GM06990 (cell line): Measurements from ENCODE around the gene PARN.
"Not testable (repeated sequence)": the region's sequence is repeated elsewhere in the genome, so short reads cannot be mapped to it uniquely, and the experiment has no call there.

Experiments
- DNase-seq: peaks from one replicate; pipeline ENCODE4 v3.0.0-alpha.2; 2011; ENCODE audit not compliant: insufficient read length; ENCODE audit errors: extremely low read depth
- H3K27me3 ChIP-seq: replicated peaks from 2 replicates; pipeline ENCODE4 v1.6.0; 2011; ENCODE audit warnings: low read length; ENCODE audit not compliant: control insufficient read depth, insufficient read depth
- H3K36me3 ChIP-seq: 2 replicates; pipeline ENCODE4 v1.5.1; 2011; ENCODE audit warnings: low read length; ENCODE audit not compliant: control insufficient read depth, insufficient read depth
- H3K4me3 ChIP-seq: replicated peaks from 2 replicates; pipeline ENCODE4 v1.5.1; 2011; ENCODE audit warnings: low read depth, mild to moderate bottlenecking, control low read depth, low read length
- TF ChIP-seq, protein P1 (sequence below): IDR thresholded peaks from 2 replicates; pipeline ENCODE4 v1.5.1; 2011; ENCODE audit warnings: low read length, control low read depth, mild to moderate bottlenecking, inconsistent platforms; ENCODE audit not compliant: insufficient read depth, poor library complexity, severe bottlenecking

Gene PARN

DNA sequence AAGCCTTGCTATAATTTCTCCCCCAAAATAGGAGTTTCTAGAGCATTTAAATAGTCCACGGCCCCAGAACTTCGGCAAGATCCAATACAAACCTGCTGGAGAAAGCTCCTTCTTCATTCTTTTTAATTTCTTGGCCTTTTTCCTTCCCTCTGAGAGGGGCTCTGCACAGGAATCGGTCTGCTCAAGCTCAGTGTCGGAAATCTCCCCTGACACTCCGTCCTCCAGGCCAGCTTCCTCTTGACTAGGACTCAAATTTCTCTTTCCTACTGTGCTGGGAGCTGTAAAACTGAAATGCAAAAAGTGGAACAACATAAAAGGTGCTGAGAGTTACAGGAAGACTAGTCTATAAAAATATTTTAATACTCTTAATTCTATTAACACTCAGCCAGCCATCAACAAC is 183.3 kb downstream of the PARN start:
- Histone ChIP-seq H3K4me3 (no peak overlapping the region), H3K27me3 (no peaks in the 10 kb centered on the region), H3K36me3 (peaks cover 4% of the 10 kb centered on the region)
- DNase-seq: no peak
- TF ChIP-seq, protein P1, sequence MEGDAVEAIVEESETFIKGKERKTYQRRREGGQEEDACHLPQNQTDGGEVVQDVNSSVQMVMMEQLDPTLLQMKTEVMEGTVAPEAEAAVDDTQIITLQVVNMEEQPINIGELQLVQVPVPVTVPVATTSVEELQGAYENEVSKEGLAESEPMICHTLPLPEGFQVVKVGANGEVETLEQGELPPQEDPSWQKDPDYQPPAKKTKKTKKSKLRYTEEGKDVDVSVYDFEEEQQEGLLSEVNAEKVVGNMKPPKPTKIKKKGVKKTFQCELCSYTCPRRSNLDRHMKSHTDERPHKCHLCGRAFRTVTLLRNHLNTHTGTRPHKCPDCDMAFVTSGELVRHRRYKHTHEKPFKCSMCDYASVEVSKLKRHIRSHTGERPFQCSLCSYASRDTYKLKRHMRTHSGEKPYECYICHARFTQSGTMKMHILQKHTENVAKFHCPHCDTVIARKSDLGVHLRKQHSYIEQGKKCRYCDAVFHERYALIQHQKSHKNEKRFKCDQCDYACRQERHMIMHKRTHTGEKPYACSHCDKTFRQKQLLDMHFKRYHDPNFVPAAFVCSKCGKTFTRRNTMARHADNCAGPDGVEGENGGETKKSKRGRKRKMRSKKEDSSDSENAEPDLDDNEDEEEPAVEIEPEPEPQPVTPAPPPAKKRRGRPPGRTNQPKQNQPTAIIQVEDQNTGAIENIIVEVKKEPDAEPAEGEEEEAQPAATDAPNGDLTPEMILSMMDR: no peak

DNA sequence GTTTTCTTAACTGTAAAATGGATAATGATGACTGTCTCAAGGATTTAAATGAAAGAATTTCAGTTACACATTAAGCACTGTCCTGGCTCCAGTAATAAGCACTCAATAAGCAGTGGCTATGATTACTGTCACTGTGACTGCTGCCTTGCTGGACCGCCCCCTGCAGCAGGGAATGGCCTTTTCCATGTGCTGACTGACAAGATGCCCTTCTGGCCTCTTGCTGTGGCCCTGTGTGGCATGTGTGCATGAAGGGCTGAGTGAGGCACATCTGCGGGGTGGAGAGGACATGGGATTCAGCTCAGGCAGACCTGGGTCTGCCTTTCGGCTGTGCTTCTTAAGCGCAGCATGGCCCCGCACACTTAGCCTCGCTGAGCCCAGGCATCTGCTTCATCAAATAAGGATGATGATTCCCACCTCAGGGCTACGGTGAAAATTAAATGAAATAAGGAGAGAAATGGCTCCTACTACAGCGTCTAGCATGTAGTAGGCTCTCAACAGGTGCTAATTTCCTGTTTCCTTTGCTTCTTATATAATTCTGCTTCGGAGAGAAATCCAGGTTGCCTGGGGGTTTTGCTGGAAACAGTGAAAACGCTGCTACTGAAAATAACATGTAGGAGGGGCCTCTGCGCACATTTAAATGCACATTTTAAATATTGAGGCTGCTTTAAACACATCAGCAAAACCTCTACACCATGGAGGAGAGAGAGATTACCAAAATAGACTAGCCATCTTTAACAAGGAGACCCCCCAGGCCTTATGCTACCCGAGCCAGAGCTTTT is 183.9 kb downstream of the PARN start:
- no peak overlapping the region for H3K4me3 ChIP-seq
- H3K36me3 ChIP-seq: peaks cover 4% of the 10 kb centered on the region
- no peak for DNase-seq
- H3K27me3 ChIP-seq: no peaks in the 10 kb centered on the region
- TF ChIP-seq, protein P1: no peak

DNA sequence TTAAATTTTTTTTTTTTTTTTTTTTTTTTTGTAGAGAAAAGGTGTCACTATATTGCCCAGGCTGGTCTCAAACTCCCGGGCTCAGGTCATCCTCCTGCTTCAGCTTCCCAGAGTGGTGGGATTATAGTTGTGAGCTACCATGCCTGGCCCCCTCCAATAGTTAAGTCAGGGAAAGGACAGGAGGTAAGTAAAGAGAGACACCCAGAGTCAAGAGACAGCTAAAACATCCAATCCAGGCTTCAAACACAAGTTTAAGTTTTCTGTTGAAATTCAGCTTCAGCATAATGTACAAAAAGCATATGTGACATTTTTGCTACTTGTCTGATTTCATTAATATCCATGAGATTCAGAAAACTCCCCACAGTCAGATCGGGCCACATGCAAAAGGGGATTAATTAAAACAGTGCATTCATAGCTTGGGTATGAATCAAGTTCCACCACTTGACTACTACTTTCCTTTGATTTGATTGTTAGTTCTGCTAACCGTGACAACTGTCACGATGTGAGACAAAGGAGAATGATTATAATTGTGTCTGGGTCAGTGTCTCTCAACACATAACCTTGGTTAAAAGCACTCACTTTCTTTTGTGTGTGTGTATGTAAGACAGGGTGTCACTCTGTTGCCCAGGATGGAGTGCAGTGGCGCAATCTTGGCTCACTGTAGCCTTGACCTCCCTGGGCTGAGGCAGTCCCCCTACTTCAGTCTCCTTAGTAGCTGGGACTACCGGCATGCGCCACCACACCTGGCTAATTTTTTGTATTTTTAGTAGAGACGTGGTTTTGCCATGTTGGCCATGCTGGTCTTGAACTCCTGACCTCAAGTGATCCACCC is 184.9 kb downstream of the PARN start:
- no peak for DNase-seq
- H3K27me3 ChIP-seq: no peaks in the 10 kb centered on the region
- peaks cover 4% of the 10 kb centered on the region for H3K36me3 ChIP-seq
- no peak overlapping the region for H3K4me3 ChIP-seq
- TF ChIP-seq, protein P1: no peak

DNA sequence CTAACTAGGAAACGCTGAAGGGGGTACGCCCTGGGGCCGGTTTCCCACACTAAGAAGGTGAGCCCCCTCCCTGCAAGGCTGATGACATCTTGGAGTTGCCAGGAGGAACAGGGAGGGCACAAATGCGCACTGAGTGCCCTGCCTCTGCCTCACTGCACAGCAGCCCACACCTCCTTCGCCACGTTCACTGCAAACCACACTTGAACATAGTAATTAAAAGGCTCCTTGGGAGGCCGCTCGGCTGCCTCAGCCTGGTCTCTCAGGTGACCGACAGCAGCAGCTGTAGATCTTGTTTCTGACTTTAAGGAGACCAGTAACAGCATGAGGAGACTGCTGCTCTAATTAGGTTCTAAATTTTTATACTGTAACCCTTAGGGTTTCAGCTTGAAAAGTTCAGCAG is 188.5 kb downstream of the PARN start:
- not testable (repeated sequence) for H3K4me3 ChIP-seq, H3K27me3 ChIP-seq, H3K36me3 ChIP-seq, DNase-seq

DNA sequence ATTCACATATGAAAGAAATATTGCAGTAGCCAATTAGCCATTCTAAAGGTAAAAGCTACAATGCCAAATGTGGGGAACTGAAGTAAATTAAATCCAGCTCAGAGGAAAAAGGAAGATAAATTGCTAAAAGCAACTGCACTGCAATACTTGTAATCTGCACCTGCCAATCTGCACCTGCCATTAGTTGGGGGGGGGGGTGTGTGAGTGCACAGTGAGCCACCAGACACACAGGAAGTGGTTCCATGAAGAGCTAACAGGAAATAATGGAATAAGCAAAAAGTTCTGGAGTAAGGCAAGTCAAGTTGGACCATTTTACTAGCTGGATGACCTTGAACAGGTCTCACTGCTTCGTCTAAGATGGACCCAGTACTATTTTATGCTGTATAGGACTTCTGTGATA is 191.8 kb downstream of the PARN start:
- Histone ChIP-seq H3K4me3 (no peak overlapping the region), H3K27me3 (no peaks in the 10 kb centered on the region), H3K36me3 (peaks cover 2% of the 10 kb centered on the region)
- no peak for DNase-seq
- TF ChIP-seq, protein P1: no peak

DNA sequence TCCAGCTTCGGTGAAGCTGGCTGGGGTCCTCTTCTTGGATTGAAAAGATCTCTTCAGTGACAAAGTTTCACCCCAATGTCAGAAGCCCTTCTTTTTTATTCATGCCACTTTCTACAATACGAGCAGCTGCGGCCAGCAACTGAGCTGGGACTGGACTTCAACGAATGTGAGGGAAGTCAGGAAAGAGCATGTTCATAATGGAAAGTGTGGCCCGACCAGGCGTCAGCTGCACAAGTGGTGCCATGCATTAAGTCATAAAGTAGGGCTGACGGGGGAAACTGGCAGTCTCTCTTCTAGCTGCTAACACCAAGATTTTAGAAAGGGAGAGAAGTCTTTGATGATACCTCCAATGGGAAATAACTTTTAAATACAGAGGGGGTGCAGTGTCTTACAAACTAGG is 192.6 kb downstream of the PARN start:
- TF ChIP-seq, protein P1: no peak
- Histone ChIP-seq H3K36me3 (peaks cover 2% of the 10 kb centered on the region), H3K4me3 (no peak overlapping the region), H3K27me3 (no peaks in the 10 kb centered on the region)
- no peak for DNase-seq
